GM12873 (cell line): ENCODE results near the gene MTHFS.

Experiments used
- TF ChIP-seq, protein P1 (sequence below): IDR thresholded peaks from 2 replicates; pipeline ENCODE4 v1.5.1; 2012; ENCODE audit warnings: low read depth, mild to moderate bottlenecking, moderate library complexity, low read length, control low read depth; ENCODE audit not compliant: insufficient read depth; ENCODE audit errors: missing control alignments

MTHFS gene

DNA sequence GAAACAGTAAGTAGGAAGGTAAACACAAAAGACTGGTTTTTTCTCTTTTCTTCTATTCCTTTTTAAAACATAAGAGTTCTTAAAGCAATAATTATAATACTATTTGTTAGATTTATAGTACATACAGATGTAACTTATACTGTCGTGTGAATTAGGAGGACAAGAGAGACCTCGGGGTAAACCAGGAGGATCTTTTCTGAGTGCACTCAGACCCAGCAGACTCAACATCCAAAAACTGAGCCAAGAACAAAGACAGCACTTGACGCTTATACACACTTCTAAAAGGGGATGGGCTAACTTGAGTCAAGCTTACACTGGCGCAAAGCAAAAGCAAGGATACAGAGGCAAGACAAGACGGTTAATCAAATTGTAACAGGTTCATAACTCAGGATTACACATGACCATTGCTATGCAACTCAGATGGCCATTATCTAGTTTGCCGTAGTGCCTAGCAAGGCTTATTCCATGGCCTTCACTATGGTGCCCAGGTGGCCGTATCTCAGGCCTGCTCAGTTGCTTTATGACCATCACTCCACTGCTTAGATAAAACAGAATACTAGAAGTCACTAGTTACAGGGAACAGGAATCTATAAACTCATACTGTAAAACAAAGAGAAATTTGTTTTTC lies 18.6 kb downstream of the MTHFS start:
- TF ChIP-seq, protein P1, sequence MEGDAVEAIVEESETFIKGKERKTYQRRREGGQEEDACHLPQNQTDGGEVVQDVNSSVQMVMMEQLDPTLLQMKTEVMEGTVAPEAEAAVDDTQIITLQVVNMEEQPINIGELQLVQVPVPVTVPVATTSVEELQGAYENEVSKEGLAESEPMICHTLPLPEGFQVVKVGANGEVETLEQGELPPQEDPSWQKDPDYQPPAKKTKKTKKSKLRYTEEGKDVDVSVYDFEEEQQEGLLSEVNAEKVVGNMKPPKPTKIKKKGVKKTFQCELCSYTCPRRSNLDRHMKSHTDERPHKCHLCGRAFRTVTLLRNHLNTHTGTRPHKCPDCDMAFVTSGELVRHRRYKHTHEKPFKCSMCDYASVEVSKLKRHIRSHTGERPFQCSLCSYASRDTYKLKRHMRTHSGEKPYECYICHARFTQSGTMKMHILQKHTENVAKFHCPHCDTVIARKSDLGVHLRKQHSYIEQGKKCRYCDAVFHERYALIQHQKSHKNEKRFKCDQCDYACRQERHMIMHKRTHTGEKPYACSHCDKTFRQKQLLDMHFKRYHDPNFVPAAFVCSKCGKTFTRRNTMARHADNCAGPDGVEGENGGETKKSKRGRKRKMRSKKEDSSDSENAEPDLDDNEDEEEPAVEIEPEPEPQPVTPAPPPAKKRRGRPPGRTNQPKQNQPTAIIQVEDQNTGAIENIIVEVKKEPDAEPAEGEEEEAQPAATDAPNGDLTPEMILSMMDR, result no peak

DNA sequence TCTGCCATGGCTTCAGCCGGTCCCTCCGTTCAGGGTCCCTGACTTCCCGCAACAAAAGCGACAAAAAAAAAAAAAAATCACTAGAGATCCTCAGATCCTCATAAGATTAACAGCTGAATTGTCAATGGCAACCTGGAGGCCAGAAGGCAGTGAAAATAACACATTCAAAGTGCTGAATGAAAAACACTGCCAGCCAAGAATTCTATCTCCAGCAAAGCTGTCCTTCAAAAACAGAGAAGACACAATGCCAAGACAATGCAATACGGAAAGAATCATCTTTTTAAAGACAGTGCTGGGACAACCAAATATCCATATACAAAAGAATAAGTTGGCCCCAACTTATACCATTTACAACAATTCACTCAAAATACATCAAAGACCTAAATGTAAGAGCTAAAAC lies 21.6 kb downstream of the MTHFS start:
- TF ChIP-seq, protein P1, result no peak

DNA sequence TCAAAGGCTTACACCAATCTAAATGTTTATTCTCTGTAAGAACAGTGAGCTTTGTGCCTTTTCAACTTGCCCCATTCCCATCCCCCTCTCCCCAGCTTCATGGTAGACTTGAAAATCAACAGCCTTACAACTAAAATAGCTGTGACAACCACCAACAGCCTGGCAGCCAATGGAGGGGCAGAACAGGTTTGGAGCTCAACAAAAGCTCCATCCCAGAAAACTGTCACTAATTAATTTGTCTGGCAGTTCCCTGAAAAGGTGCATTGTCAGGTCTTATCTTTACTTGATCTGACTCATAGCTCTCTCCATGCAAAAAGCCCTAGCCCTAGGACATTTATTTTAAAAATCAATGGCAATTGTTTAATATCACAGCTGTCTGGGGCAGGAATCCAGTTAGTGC lies 22.6 kb downstream of the MTHFS start:
- TF ChIP-seq, protein P1, result no peak

DNA sequence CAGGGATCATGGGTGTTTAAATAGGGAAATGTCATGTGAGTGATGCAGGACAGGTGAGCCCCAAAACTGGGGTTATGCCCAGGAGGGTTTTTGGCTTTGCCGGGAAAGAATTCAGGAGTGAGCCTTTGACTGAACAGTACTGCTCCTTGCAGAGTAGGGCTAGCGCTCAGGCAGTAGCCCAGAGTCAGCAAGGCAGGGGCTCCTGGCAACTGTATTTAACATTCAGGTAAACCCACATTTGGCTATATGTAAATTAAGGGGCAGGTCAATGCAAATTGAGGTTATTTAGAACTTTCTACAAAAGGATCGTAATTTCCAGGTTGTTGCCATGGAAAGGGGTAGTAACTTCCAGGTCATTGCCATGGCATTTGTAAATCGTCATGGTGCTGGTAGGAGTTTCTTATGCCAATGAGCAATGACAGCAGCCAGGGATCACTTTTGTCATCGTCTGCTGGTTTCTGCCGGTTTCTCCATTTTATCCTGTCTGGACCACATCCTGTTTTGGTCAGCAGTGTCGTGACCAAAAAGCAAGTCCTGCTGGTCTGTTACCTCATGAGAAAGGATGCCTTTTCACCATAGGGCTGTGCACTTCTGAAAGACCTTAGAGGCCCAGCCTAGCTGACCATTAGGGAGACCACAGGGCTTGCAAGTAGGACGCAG lies 24.3 kb downstream of the MTHFS start:
- TF ChIP-seq, protein P1, result no peak

DNA sequence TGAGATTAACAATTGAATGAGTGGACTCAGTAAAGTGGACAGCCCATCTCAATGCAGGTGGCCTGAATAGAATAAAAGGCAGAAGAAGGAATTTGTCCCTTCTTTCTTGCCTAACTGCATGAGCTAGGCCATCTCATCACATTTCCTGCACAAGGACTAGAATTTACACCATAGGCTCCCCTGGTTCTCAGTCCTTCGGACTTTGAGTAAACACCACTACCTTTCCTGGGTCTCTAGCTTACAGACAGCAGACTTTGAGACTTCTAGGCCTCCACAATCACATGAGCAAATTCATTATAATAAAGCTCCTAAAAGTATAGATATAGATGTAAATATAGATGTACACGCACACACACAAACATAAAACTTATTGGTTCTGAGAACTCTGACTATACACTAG lies 28.3 kb downstream of the MTHFS start:
- TF ChIP-seq, protein P1, result no peak

DNA sequence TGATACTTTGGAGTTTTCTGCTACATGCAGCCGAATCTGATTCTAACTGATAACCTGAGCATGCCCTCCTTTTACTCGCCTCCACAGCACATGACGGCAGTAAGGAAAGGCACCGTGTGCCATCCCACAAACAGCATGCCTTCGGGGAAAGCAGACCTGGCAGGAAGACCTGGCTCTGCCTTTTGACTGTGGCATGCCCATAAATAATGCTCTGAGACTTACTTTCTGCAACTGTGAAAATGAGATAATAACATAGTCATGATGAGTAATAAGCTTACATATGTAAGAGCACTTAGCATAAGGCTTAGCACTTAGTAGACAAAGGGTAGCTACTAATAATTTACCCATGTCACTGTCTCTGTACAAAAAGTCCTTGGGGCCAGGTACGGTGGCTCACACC lies 32.9 kb downstream of the MTHFS start:
- TF ChIP-seq, protein P1, result no peak

DNA sequence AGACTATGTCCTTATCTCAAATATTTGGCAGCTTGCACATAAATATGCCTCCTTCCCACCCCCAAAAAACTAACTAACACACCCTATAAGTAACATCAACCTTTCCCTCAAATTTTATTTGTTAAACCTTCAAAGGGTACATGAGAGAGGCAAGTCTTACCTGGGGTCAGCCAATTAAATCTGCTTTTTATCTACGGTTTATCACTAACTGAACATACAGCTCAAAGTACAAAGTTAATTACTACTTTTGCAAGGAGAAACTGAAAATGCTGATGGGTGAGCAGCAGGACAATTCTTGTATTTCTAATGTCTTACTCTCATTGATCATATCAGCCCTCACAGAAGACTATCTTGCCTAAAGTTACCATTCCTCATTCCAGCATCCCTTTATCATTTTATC lies 34.6 kb downstream of the MTHFS start:
- TF ChIP-seq, protein P1, result no peak
